Purkinje cell (primary cell): ENCODE data around the gene CSAG3. TPM values are rescaled to one million over a fixed set of nuclear protein-coding genes. Genes with fewer than 3 reads are reported as not detected.

ENCODE experiments used
- polyA plus RNA-seq: library from polyadenylated mRNA; unstranded; fragments of >200 nt; fragmentation: Nextera tagmentation; gene quantifications from 2 replicates; pipeline ENCODE4 v1.2.1, GENCODE V29; 2014

Gene CSAG3
- polyA plus RNA-seq: not detected in 2 replicates

GRCh38 chrX:152758918-152759317 lies at the start of gene CSAG3:
Gene CSAG3 (plus strand): TSS chrX:152759218.

GRCh38 chrX:152713815-152714787 lies 44.9 kb upstream of the CSAG3 start, which contains the start of gene MAGEA2B:
Gene MAGEA2B (plus strand): TSS chrX:152714628. CDS start chrX:152717107, 2,479 bp downstream.

DNA sequence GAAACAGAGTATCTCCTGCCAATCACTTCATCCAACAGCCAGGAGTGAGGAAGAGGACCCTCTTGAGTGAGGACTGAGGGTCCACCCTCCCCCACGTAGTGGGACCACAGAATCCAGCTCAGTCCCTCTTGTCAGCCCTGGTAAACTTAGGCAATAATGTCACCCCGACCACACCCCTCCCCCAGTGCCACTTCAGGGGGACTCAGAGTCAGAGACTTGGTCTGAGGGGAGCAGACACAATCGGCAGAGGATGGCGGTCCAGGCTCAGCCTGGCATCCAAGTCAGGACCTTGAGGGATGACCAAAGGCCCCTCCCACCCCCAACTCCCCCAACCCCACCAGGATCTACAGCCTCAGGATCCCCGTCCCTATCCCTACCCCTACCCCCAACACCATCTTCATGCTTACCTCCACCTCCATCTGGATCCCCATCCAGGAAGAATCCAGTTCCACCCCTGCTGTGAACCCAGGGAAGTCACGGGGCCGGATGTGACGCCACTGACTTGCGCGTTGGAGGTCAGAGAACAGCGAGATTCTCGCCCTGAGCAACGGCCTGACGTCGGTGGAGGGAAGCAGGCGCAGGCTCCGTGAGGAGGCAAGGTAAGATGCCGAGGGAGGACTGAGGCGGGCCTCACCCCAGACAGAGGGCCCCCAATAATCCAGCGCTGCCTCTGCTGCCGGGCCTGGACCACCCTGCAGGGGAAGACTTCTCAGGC lies 25.6 kb upstream of the CSAG3 start, which contains the start of the genes CSAG1 and MAGEA12:
Gene CSAG1, minus strand, starts transcription at position 461 of the 715 bp plus-strand sequence. CDS start 1,261 bp downstream, outside the sequence.
Gene MAGEA12, plus strand, starts transcription at position 497 of the 715 bp plus-strand sequence. CDS start 2,405 bp downstream, outside the sequence.

GRCh38 chrX:152753686-152754650 lies 5.0 kb upstream of the CSAG3 start, which contains the start of gene MAGEA2:
Gene MAGEA2 (minus strand): TSS chrX:152753842. CDS start chrX:152751363, 2,479 bp downstream.

GRCh38 chrX:152769549-152770289 lies 10.7 kb downstream of the CSAG3 start, which contains the start of gene MAGEA6:
Gene MAGEA6 (minus strand): TSS chrX:152769689. CDS start chrX:152767650, 2,039 bp downstream.

Other genes with a start within 250 kb of the CSAG3 start
- not detected in 2 replicates for gene GABRQ, start 121.3 kb upstream of the CSAG3 start, polyA plus RNA-seq
- gene MAGEA3, start 60.4 kb upstream of the CSAG3 start, polyA plus RNA-seq: not detected in 2 replicates
- gene CSAG2, start 49.9 kb upstream of the CSAG3 start, polyA plus RNA-seq: not detected in 2 replicates
- gene MAGEA2B, start 44.6 kb upstream of the CSAG3 start, polyA plus RNA-seq: not detected in 2 replicates
- gene CSAG1, start 25.5 kb upstream of the CSAG3 start, polyA plus RNA-seq: 0.86 TPM in 1 of 2 replicates, not detected in the other
- gene MAGEA12, start 25.5 kb upstream of the CSAG3 start, polyA plus RNA-seq: not detected in 2 replicates
- gene MAGEA2, start 5.4 kb upstream of the CSAG3 start, polyA plus RNA-seq: not detected in 2 replicates
- gene MAGEA6, start 10.5 kb downstream of the CSAG3 start, polyA plus RNA-seq: not detected in 2 replicates
- gene CETN2, start 71.5 kb downstream of the CSAG3 start, polyA plus RNA-seq: 115 and 119 TPM in 2 replicates
- gene NSDHL, start 71.8 kb downstream of the CSAG3 start, polyA plus RNA-seq: 16.4 and 20.0 TPM in 2 replicates
- 1.1 TPM in 1 of 2 replicates, not detected in the other for gene ZNF185, start 138.8 kb downstream of the CSAG3 start, polyA plus RNA-seq
- 0.32 TPM in 1 of 2 replicates, not detected in the other for gene PNMA5, start 234.9 kb downstream of the CSAG3 start, polyA plus RNA-seq